OCI-LY7 (cell line): ENCODE measurements around the gene DICER1.

Source experiments
- EZH2phosphoT487 ChIP-seq: fragments of 200-600 bp; sonication (generic); IDR thresholded peaks from 2 replicates; pipeline ENCODE4 v1.6.1; 2018; ENCODE audit warnings: low read depth, borderline replicate concordance, mild to moderate bottlenecking, mixed run types, antibody characterized with exemption, low read length, moderate library complexity, mixed read lengths
- TF ChIP-seq, protein P1 (sequence below): fragments of 200-600 bp; sonication (generic); conservative IDR thresholded peaks from 2 replicates; pipeline ENCODE4 v1.5.1; 2014; ENCODE audit warnings: mild to moderate bottlenecking, antibody characterized with exemption, low read length, moderate library complexity, mixed read lengths

DNA sequence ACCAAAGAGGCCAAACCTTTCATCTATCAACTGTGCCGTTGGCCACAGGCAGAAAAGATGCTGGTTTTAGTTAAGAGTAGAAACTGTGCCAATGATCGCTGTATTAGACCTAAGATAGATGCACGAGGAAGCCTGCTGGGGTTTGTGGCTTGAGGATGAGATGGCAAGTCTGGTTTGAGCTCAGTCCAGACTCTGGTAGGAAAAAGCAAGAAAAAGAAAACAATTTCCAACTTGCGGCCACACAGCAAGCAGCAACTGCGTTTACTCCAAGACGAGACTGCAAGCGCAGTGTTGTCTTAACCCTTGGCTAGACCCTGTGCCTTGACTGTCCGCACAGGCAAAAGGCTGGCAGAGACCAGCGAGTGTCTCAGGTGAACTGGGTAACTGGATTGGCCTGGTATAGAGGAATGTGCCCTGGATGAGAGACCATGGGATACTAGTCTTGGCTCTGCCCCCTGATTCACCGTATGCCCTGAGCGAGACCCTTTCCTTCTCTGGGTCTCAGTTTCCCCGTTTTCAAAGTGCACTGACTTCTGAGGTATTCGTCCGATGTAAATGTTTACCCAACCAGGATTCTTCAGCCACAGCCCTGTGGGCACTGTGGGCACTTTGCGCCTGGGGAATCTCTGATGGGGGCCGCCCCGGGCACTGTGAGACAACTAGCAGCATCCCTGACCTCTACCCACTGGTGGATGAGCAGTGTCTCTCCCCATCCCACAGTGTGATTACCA, 113.4 kb downstream of the DICER1 start:
- TF ChIP-seq, protein P1, sequence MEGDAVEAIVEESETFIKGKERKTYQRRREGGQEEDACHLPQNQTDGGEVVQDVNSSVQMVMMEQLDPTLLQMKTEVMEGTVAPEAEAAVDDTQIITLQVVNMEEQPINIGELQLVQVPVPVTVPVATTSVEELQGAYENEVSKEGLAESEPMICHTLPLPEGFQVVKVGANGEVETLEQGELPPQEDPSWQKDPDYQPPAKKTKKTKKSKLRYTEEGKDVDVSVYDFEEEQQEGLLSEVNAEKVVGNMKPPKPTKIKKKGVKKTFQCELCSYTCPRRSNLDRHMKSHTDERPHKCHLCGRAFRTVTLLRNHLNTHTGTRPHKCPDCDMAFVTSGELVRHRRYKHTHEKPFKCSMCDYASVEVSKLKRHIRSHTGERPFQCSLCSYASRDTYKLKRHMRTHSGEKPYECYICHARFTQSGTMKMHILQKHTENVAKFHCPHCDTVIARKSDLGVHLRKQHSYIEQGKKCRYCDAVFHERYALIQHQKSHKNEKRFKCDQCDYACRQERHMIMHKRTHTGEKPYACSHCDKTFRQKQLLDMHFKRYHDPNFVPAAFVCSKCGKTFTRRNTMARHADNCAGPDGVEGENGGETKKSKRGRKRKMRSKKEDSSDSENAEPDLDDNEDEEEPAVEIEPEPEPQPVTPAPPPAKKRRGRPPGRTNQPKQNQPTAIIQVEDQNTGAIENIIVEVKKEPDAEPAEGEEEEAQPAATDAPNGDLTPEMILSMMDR: no peak
- TF ChIP-seq EZH2phosphoT487: no peak
